MM.1S (cell line): ENCODE data around the gene MARK3.

ENCODE experiments used
- DNase-seq: peaks from one replicate; pipeline ENCODE4 v3.0.0-alpha.2; 2015
- H2AFZ ChIP-seq: fragments of 300-600 bp; sonication (generic); 2 replicates; pipeline ENCODE4 v1.6.0; 2016; ENCODE audit warnings: antibody characterized with exemption, low read length
- H3F3A ChIP-seq: fragments of 300-600 bp; sonication (generic); 2 replicates; pipeline ENCODE4 v1.6.1; 2016; ENCODE audit warnings: mild to moderate bottlenecking, antibody characterized with exemption, low read length, moderate library complexity, mixed read lengths; ENCODE audit not compliant: insufficient read depth
- H3K27ac ChIP-seq: fragments of 300-600 bp; sonication (generic); 2 replicates; pipeline ENCODE4 v1.5.1; 2016; ENCODE audit warnings: mild to moderate bottlenecking, low read length
- H3K27me3 ChIP-seq: fragments of 300-600 bp; sonication (generic); replicated peaks from 2 replicates; pipeline ENCODE4 v1.6.0; 2016; ENCODE audit warnings: low read length; ENCODE audit not compliant: insufficient read depth
- H3K36me3 ChIP-seq: fragments of 300-600 bp; sonication (generic); replicated peaks from 2 replicates; pipeline ENCODE4 v1.6.1; 2016; ENCODE audit warnings: mild to moderate bottlenecking, low read length, mixed read lengths; ENCODE audit not compliant: insufficient read depth
- H3K4me1 ChIP-seq: fragments of 300-600 bp; sonication (generic); 2 replicates; pipeline ENCODE4 v1.6.1; 2016; ENCODE audit warnings: low read length, mixed read lengths
- H3K4me2 ChIP-seq: fragments of 300-600 bp; sonication (generic); 2 replicates; pipeline ENCODE4 v1.6.0; 2016; ENCODE audit warnings: low read depth, low read length
- H3K4me3 ChIP-seq: fragments of 300-600 bp; sonication (generic); 2 replicates; pipeline ENCODE4 v1.5.1; 2016; ENCODE audit warnings: low read length, mixed read lengths
- H3K79me2 ChIP-seq: fragments of 300-600 bp; sonication (generic); 2 replicates; pipeline ENCODE4 v1.6.1; 2016; ENCODE audit warnings: mixed run types, low read length, mixed read lengths
- H3K9ac ChIP-seq: fragments of 300-600 bp; sonication (generic); 2 replicates; pipeline ENCODE4 v1.6.1; 2016; ENCODE audit warnings: low read length, mixed read lengths
- H3K9me2 ChIP-seq: fragments of 300-600 bp; sonication (generic); replicated peaks from 2 replicates; pipeline ENCODE4 v1.6.1; 2016; ENCODE audit warnings: mild to moderate bottlenecking, low read length, mixed read lengths; ENCODE audit not compliant: insufficient read depth
- H3K9me3 ChIP-seq: fragments of 300-600 bp; sonication (generic); replicated peaks from 2 replicates; pipeline ENCODE4 v1.6.1; 2016; ENCODE audit warnings: mild to moderate bottlenecking, low read length, mixed read lengths; ENCODE audit not compliant: insufficient read depth
- H4K20me1 ChIP-seq: fragments of 300-600 bp; sonication (generic); 2 replicates; pipeline ENCODE4 v1.6.1; 2016; ENCODE audit warnings: mild to moderate bottlenecking, low read length, moderate library complexity, mixed read lengths; ENCODE audit not compliant: insufficient read depth
- EZH2 ChIP-seq: fragments of 300-600 bp; sonication (generic); optimal IDR thresholded peaks from 2 replicates; pipeline ENCODE3; 2017; ENCODE audit warnings: low read depth, mild to moderate bottlenecking, antibody characterized with exemption, low read length, mixed read lengths
- EZH2phosphoT487 ChIP-seq: fragments of 300-600 bp; sonication (generic); IDR thresholded peaks from 2 replicates; pipeline ENCODE4 v1.6.1; 2018; ENCODE audit warnings: antibody characterized with exemption, low read length
- TF ChIP-seq, protein P1 (sequence below): fragments of 300-600 bp; sonication (generic); IDR thresholded peaks from 2 replicates; pipeline ENCODE4 v1.5.1; 2016; ENCODE audit warnings: antibody characterized with exemption, low read length, mixed read lengths

Gene MARK3

DNA sequence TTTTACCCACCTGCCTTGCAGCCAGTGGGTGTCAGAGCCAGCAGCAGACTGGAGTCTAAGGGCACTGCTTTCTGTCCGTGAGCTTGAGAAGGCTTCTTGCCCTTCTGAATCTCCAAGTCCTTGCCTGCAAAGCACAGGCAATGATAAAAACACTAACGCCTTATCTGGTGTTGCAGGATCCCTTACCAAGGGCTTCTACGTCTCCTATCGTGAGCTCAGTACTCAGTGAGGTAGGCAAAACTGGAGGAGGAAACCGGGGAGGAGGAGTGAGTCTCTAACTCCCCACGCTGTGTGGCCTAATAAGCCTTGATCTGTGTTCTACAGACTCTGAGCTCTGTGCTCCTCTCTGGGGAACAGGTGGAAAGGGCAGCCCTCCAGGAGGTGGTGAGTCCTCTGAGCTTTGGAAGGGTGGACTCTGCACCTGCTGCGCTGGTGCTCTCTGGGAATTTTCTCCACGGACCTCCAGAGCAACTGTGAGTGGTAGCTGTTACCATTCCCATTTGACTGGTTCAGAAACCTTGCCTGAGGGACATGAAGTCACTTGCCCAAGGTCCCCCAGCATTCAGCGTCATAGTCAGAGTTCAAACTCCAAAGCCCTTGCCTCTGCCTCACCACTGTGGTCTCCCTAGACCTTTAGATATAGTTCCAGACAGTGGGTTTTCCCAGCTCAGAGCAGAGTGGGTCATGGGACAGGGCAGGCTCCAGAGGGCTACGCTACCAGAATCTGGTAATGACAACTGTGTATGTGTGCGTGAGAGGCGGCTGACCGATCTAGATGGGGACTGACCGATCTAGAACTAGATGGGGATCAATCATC lies 7.0 kb upstream of the MARK3 start:
- H4K20me1 ChIP-seq = no peaks in the 10 kb centered on the region
- H3K27ac ChIP-seq = no peak overlapping the region
- H3K36me3 ChIP-seq = no peaks in the 10 kb centered on the region
- H3K79me2 ChIP-seq = no peaks in the 10 kb centered on the region
- TF ChIP-seq, protein P1, sequence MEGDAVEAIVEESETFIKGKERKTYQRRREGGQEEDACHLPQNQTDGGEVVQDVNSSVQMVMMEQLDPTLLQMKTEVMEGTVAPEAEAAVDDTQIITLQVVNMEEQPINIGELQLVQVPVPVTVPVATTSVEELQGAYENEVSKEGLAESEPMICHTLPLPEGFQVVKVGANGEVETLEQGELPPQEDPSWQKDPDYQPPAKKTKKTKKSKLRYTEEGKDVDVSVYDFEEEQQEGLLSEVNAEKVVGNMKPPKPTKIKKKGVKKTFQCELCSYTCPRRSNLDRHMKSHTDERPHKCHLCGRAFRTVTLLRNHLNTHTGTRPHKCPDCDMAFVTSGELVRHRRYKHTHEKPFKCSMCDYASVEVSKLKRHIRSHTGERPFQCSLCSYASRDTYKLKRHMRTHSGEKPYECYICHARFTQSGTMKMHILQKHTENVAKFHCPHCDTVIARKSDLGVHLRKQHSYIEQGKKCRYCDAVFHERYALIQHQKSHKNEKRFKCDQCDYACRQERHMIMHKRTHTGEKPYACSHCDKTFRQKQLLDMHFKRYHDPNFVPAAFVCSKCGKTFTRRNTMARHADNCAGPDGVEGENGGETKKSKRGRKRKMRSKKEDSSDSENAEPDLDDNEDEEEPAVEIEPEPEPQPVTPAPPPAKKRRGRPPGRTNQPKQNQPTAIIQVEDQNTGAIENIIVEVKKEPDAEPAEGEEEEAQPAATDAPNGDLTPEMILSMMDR = no peak
- TF ChIP-seq EZH2phosphoT487 = no peak
- no peak for TF ChIP-seq EZH2
- no peak overlapping the region for H3K9ac ChIP-seq
- H3K4me1 ChIP-seq = no peaks in the 10 kb centered on the region
- no peaks in the 10 kb centered on the region for H3K27me3 ChIP-seq
- no peaks in the 10 kb centered on the region for H3F3A ChIP-seq
- no peak overlapping the region for H3K4me2 ChIP-seq
- no peak overlapping the region for H2AFZ ChIP-seq
- no peaks in the 10 kb centered on the region for H3K9me3 ChIP-seq
- DNase-seq = no peak
- H3K9me2 ChIP-seq = no peaks in the 10 kb centered on the region
- H3K4me3 ChIP-seq = no peak overlapping the region

DNA sequence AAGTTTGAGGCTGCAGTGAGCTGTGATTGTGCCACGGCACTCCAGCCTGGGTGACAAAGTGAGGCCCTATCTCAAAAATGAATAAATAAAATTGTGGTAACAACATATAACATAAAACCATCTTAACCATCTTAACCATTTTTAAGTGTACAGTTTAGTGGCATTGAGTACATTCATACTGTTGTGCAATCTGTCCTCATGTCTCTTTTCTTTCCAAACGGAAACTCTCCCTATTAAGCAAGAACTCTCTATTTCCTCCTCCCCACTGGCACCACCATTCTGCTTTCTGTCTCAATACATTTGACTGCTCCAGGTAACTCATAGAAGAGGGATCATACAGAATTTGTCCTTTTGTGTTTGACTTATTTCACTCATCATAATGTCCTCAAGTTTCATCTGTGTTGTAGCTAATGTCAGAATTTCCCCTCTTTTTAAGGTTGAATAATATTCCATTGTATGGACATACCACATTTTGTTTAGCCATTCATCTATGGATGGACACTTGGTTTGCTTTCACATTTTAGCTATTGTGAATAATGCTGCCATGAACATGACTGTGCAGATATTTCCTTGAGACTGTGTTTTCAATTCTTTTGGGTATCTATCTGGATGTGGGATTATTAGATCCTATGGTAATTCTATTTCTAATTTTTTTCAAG lies 4.4 kb upstream of the MARK3 start:
- no peak overlapping the region for H3K9ac ChIP-seq
- no peaks in the 10 kb centered on the region for H3K27me3 ChIP-seq
- H3K9me3 ChIP-seq = no peaks in the 10 kb centered on the region
- H4K20me1 ChIP-seq = no peaks in the 10 kb centered on the region
- TF ChIP-seq EZH2 (no peak), EZH2phosphoT487 (no peak)
- TF ChIP-seq, protein P1 = no peak
- no peak for DNase-seq
- no peak overlapping the region for H3K27ac ChIP-seq
- no peak overlapping the region for H3K4me2 ChIP-seq
- H3K4me1 ChIP-seq = no peaks in the 10 kb centered on the region
- no peaks in the 10 kb centered on the region for H3K36me3 ChIP-seq
- 0 out of 2 replicates have a peak, but pooled peaks cover 3% of the 10 kb centered on the region for H3F3A ChIP-seq
- peaks cover 4% of the 10 kb centered on the region for H3K79me2 ChIP-seq
- no peak overlapping the region for H3K4me3 ChIP-seq
- H3K9me2 ChIP-seq = no peaks in the 10 kb centered on the region
- no peak overlapping the region for H2AFZ ChIP-seq

DNA sequence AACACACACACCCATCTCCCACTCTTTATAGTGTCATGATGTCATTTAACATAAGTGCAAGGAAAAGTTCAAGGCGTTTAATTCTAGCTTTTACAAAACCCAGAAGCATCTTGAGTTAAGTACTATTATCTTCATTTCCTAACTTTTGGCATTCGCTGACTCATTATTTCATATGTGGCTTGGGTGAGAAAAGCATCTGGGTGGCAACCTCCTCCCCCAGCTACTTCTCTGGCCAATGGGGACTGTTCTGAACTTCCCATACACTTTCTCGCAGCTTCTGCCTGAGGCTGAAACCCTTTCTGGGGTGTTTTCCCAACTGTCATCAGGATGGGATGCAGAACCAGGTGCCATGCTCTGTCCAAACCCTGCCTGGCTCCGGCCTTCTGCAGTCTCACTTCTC lies 2.8 kb upstream of the MARK3 start:
- peaks cover 20% of the 10 kb centered on the region for H3K79me2 ChIP-seq
- 0 out of 2 replicates have a peak, but pooled peaks cover 3% of the 10 kb centered on the region for H3F3A ChIP-seq
- H3K9ac ChIP-seq = no peak overlapping the region
- TF ChIP-seq EZH2 (no peak), EZH2phosphoT487 (no peak)
- TF ChIP-seq, protein P1 = no peak
- H4K20me1 ChIP-seq = 0 out of 2 replicates have a peak, but pooled peaks cover 4% of the 10 kb centered on the region
- no peak overlapping the region for H3K4me2 ChIP-seq
- H2AFZ ChIP-seq = no peak overlapping the region
- no peaks in the 10 kb centered on the region for H3K36me3 ChIP-seq
- H3K27ac ChIP-seq = no peak overlapping the region
- H3K4me1 ChIP-seq = no peaks in the 10 kb centered on the region
- DNase-seq = no peak
- H3K4me3 ChIP-seq = no peak overlapping the region
- H3K9me3 ChIP-seq = no peaks in the 10 kb centered on the region
- no peaks in the 10 kb centered on the region for H3K27me3 ChIP-seq
- H3K9me2 ChIP-seq = no peaks in the 10 kb centered on the region
